ENCODE measurements around the gene FAAH.

GRCh38 chr1:46404482-46405196, 10.5 kb downstream of the FAAH start:
- no peak for TF ChIP-seq ZNF766 (CRISPR knock-in tag; IDR thresholded peaks at IDR 0.05; ENCODE audit: borderline replicate concordance)
- TF ChIP-seq ZBTB37 (CRISPR knock-in tag; IDR thresholded peaks at IDR 0.05): no peak
- no peak for TF ChIP-seq POLR2AphosphoS5 (IDR thresholded peaks at IDR 0.05; ENCODE audit: low read depth, low read length)
- no peak for TF ChIP-seq ZBTB7A (CRISPR knock-in tag; IDR thresholded peaks at IDR 0.05)
- TF ChIP-seq GATAD2A (CRISPR knock-in tag; IDR thresholded peaks at IDR 0.05): no peak
- no peak for TF ChIP-seq HIVEP1 (CRISPR knock-in tag; IDR thresholded peaks at IDR 0.05)
- no peak for TF ChIP-seq KAT7 (CRISPR knock-in tag; IDR thresholded peaks at IDR 0.05; ENCODE audit: borderline replicate concordance)
- TF ChIP-seq, protein P1, sequence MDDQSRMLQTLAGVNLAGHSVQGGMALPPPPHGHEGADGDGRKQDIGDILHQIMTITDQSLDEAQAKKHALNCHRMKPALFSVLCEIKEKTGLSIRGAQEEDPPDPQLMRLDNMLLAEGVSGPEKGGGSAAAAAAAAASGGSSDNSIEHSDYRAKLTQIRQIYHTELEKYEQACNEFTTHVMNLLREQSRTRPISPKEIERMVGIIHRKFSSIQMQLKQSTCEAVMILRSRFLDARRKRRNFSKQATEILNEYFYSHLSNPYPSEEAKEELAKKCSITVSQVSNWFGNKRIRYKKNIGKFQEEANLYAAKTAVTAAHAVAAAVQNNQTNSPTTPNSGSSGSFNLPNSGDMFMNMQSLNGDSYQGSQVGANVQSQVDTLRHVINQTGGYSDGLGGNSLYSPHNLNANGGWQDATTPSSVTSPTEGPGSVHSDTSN (CRISPR knock-in tag; IDR thresholded peaks at IDR 0.05; ENCODE audit: borderline replicate concordance): no peak
- no peak for TF ChIP-seq ZBTB8A (CRISPR knock-in tag; IDR thresholded peaks at IDR 0.05; ENCODE audit: borderline replicate concordance, low read depth)
- no peak for TF ChIP-seq NFE2L2 (IDR thresholded peaks at IDR 0.05; ENCODE audit: low read length)
- no peak for TF ChIP-seq ESRRA (CRISPR knock-in tag; IDR thresholded peaks at IDR 0.05; ENCODE audit: low read depth)
- TF ChIP-seq ZNF496 (CRISPR knock-in tag; IDR thresholded peaks at IDR 0.05; ENCODE audit: insufficient replicate concordance): no peak
- no peak for TF ChIP-seq ZNF563 (CRISPR knock-in tag; IDR thresholded peaks at IDR 0.05)
